ENCODE measurements around the gene KRTAP10-4.

KRTAP10-4 gene

GRCh38 chr21:44537930-44538911, 35.3 kb upstream of the KRTAP10-4 start:
- in situ Hi-C loops (cut with HindIII; ENCODE audit: low sequenced_read_pairs): no loop called here
- H3K4me3 ChIP-seq (ENCODE audit: low read depth, low read length): no peak overlapping the region
- DNase-seq (ENCODE audit: low read depth): no peak
- TF ChIP-seq CTCF (IDR thresholded peaks at IDR 0.05; ENCODE audit: low read depth, low read length, missing control alignments): no peak

- H3K4me3 ChIP-seq (ENCODE audit: low read depth, low read length): no peak overlapping the region
- TF ChIP-seq CTCF (IDR thresholded peaks at IDR 0.05; ENCODE audit: low read depth, low read length, missing control alignments): no peak
- DNase-seq (ENCODE audit: low read depth): no peak
- in situ Hi-C loops (cut with HindIII; ENCODE audit: low sequenced_read_pairs): no loop called here
Observed at GRCh38 chr21:44539046-44539445, 34.5 kb upstream of the KRTAP10-4 start.

- DNase-seq (ENCODE audit: low read depth): no peak
- in situ Hi-C loops (cut with HindIII; ENCODE audit: low sequenced_read_pairs): no loop called here
- no peak for TF ChIP-seq CTCF (IDR thresholded peaks at IDR 0.05; ENCODE audit: low read depth, low read length, missing control alignments)
- H3K4me3 ChIP-seq (ENCODE audit: low read depth, low read length): no peak within 1 kb of the TSS
Observed at GRCh38 chr21:44539991-44540666, 33.4 kb upstream of the KRTAP10-4 start, which contains the start of gene KRTAP10-1. KRTAP10-1 (minus strand) TSS chr21:44540195; CDS start chr21:44540150, 45 bp downstream.

GRCh38 chr21:44540741-44541288, 32.7 kb upstream of the KRTAP10-4 start:
- DNase-seq (ENCODE audit: low read depth): no peak
- TF ChIP-seq CTCF (IDR thresholded peaks at IDR 0.05; ENCODE audit: low read depth, low read length, missing control alignments): no peak
- in situ Hi-C loops (cut with HindIII; ENCODE audit: low sequenced_read_pairs): no loop called here
- H3K4me3 ChIP-seq (ENCODE audit: low read depth, low read length): no peak overlapping the region

- TF ChIP-seq CTCF (IDR thresholded peaks at IDR 0.05; ENCODE audit: low read depth, low read length, missing control alignments): no peak
- no peak for DNase-seq (ENCODE audit: low read depth)
- no peak overlapping the region for H3K4me3 ChIP-seq (ENCODE audit: low read depth, low read length)
- in situ Hi-C loops (cut with HindIII; ENCODE audit: low sequenced_read_pairs): no loop called here
Observed at GRCh38 chr21:44542716-44543115, 30.8 kb upstream of the KRTAP10-4 start.

- in situ Hi-C loops (cut with HindIII; ENCODE audit: low sequenced_read_pairs): no loop called here
- no peak for TF ChIP-seq CTCF (IDR thresholded peaks at IDR 0.05; ENCODE audit: low read depth, low read length, missing control alignments)
- H3K4me3 ChIP-seq (ENCODE audit: low read depth, low read length): no peak overlapping the region
- DNase-seq (ENCODE audit: low read depth): no peak
Observed at GRCh38 chr21:44544566-44544965, 29.0 kb upstream of the KRTAP10-4 start.

Data from astrocyte of the cerebellum (primary cell).